OCI-LY7 (cell line): Measurements from ENCODE around the gene TAMM41. TPM values are rescaled to one million over a fixed set of nuclear protein-coding genes. Genes with fewer than 3 reads are reported as not detected.

Experiments
- BruUV-seq: library from RNA; stranded (reverse); fragments of 400-500 nt; replicated peaks from 2 replicates; lab custom pipeline; 2021; lab: Mats Ljungman, UMichigan
- CTCF ChIA-PET: fragments of 300-600 bp; sonication (Branson Sonifier 250); formaldehyde crosslinking; loops from one replicate; lab custom pipeline; 2022; ENCODE audit warnings: antibody characterized with exemption; ENCODE audit not compliant: unreplicated experiment; lab: Charles Lee
- POLR2A ChIA-PET: fragments of 300-600 bp; sonication (Branson Sonifier 250); formaldehyde crosslinking; loops from one replicate; lab custom pipeline; 2022; ENCODE audit warnings: antibody characterized with exemption; lab: Charles Lee
- DNase-seq: peaks from one replicate; pipeline ENCODE4 v3.0.0-alpha.2; 2015; ENCODE audit warnings: low spot score
- H2AFZ ChIP-seq: fragments of 200-600 bp; sonication (generic), shearing (Covaris generic); 2 replicates; pipeline ENCODE4 v1.6.1; 2014; ENCODE audit warnings: mild to moderate bottlenecking, antibody characterized with exemption, low read length, moderate library complexity
- H3K27ac ChIP-seq: fragments of 200-600 bp; sonication (generic); 2 replicates; pipeline ENCODE4 v1.5.1; 2014; ENCODE audit warnings: mixed run types, low read depth, mild to moderate bottlenecking, moderate library complexity, low read length, inconsistent platforms; ENCODE audit not compliant: poor library complexity, severe bottlenecking
- H3K36me3 ChIP-seq: fragments of 200-600 bp; sonication (generic); 2 replicates; pipeline ENCODE4 v1.6.1; 2014; ENCODE audit warnings: mild to moderate bottlenecking, antibody characterized with exemption, low read length, moderate library complexity, mixed read lengths; ENCODE audit not compliant: insufficient read depth
- H3K4me1 ChIP-seq: fragments of 200-600 bp; sonication (generic); 2 replicates; pipeline ENCODE4 v1.5.1; 2014; ENCODE audit warnings: mild to moderate bottlenecking, low read length; ENCODE audit not compliant: insufficient read depth, poor library complexity, severe bottlenecking
- H3K4me2 ChIP-seq: fragments of 200-600 bp; sonication (generic); 2 replicates; pipeline ENCODE4 v1.6.1; 2014; ENCODE audit warnings: mild to moderate bottlenecking, low read length
- H3K4me3 ChIP-seq: fragments of 200-600 bp; sonication (generic); 2 replicates; pipeline ENCODE4 v1.5.1; 2014; ENCODE audit warnings: mild to moderate bottlenecking, low read depth, low read length; ENCODE audit not compliant: poor library complexity, severe bottlenecking
- H3K79me2 ChIP-seq: fragments of 200-600 bp; sonication (generic); 2 replicates; pipeline ENCODE4 v1.6.1; 2016; ENCODE audit warnings: low read depth, mild to moderate bottlenecking, low read length, moderate library complexity, mixed read lengths; ENCODE audit not compliant: insufficient read depth
- H3K9me2 ChIP-seq: fragments of 200-600 bp; sonication (generic); 2 replicates; pipeline ENCODE4 v1.6.1; 2016; ENCODE audit warnings: mild to moderate bottlenecking, low read length, mixed read lengths; ENCODE audit not compliant: insufficient read depth
- H3K9me3 ChIP-seq: fragments of 200-600 bp; sonication (generic); 2 replicates; pipeline ENCODE4 v1.6.1; 2014; ENCODE audit warnings: mild to moderate bottlenecking, mixed run types, low read length, mixed read lengths
- H4K20me1 ChIP-seq: fragments of 200-600 bp; sonication (generic); 2 replicates; pipeline ENCODE4 v1.6.1; 2014; ENCODE audit warnings: mild to moderate bottlenecking, antibody characterized with exemption, low read length, moderate library complexity, mixed read lengths; ENCODE audit not compliant: insufficient read depth
- CTCF ChIP-seq: fragments of 200-600 bp; sonication (generic); conservative IDR thresholded peaks from 2 replicates; pipeline ENCODE4 v1.5.1; 2014; ENCODE audit warnings: mild to moderate bottlenecking, antibody characterized with exemption, low read length, moderate library complexity, mixed read lengths
- EZH2phosphoT487 ChIP-seq: fragments of 200-600 bp; sonication (generic); IDR thresholded peaks from 2 replicates; pipeline ENCODE4 v1.6.1; 2018; ENCODE audit warnings: low read depth, borderline replicate concordance, mild to moderate bottlenecking, mixed run types, antibody characterized with exemption, low read length, moderate library complexity, mixed read lengths
- intact Hi-C: fragments of 100-400 bp; cut with micrococcal nuclease; formaldehyde crosslinking; loops from one replicate; pipeline ENCODE4 v1.10.0; 2022; ENCODE audit not compliant: unreplicated experiment
- total RNA-seq, 2 experiments: library from RNA; depleted of rRNA in 1 of 2; stranded (reverse); fragments of >200 nt in 1 of 2; shearing (Covaris generic) in 1 of 2; gene quantifications; 2 replicates each; pipeline ENCODE4 v1.2.3, GENCODE V29; 2014 to 2022

Gene TAMM41
- total RNA-seq, 2 experiments from 2014 or later = 14.6 to 47.9 TPM

GRCh38 chr3:11779626-11780025 is 67.1 kb downstream of the TAMM41 start:
- BruUV-seq = no TSS peak
- POLR2A ChIA-PET = no interaction called here
- Histone ChIP-seq H3K36me3 (no peaks in the 10 kb centered on the region), H3K27ac (no peak overlapping the region), H3K4me2 (no peak overlapping the region), H2AFZ (no peak overlapping the region), H3K9me3 (no peaks in the 10 kb centered on the region), H4K20me1 (no peaks in the 10 kb centered on the region), H3K4me1 (no peaks in the 10 kb centered on the region), H3K4me3 (no peak overlapping the region), H3K9me2 (no peaks in the 10 kb centered on the region), H3K79me2 (no peaks in the 10 kb centered on the region)
- TF ChIP-seq EZH2phosphoT487 (no peak), CTCF (no peak)
- CTCF ChIA-PET = no interaction called here
- intact Hi-C loops = no loop called here
- DNase-seq = no peak

GRCh38 chr3:11778248-11778647 is 68.4 kb downstream of the TAMM41 start:
- POLR2A ChIA-PET = no interaction called here
- DNase-seq = no peak
- H3K9me3 ChIP-seq = no peaks in the 10 kb centered on the region
- no TSS peak for BruUV-seq
- H4K20me1 ChIP-seq = no peaks in the 10 kb centered on the region
- no peaks in the 10 kb centered on the region for H3K79me2 ChIP-seq
- H3K4me1 ChIP-seq = no peaks in the 10 kb centered on the region
- TF ChIP-seq CTCF (no peak), EZH2phosphoT487 (no peak)
- H3K27ac ChIP-seq = no peak overlapping the region
- CTCF ChIA-PET = no interaction called here
- intact Hi-C loops = no loop called here
- H2AFZ ChIP-seq = no peak overlapping the region
- H3K9me2 ChIP-seq = no peaks in the 10 kb centered on the region
- no peaks in the 10 kb centered on the region for H3K36me3 ChIP-seq
- H3K4me2 ChIP-seq = no peak overlapping the region
- H3K4me3 ChIP-seq = no peak overlapping the region

GRCh38 chr3:11776346-11776745 is 70.3 kb downstream of the TAMM41 start:
- Histone ChIP-seq H3K36me3 (no peaks in the 10 kb centered on the region), H3K9me2 (no peaks in the 10 kb centered on the region), H3K4me2 (no peak overlapping the region), H2AFZ (no peak overlapping the region), H3K79me2 (no peaks in the 10 kb centered on the region), H3K27ac (no peak overlapping the region), H3K9me3 (no peaks in the 10 kb centered on the region), H3K4me1 (no peaks in the 10 kb centered on the region), H3K4me3 (no peak overlapping the region), H4K20me1 (no peaks in the 10 kb centered on the region)
- intact Hi-C loops = no loop called here
- no peak for DNase-seq
- ChIA-PET POLR2A (interaction anchor here (0.7 kb wide), 1 partner anchor 59 kb away, joined by 3 read pairs; no protein-coding TSS in a partner anchor), CTCF (no interaction called here)
- no peak for TF ChIP-seq EZH2phosphoT487
- TF ChIP-seq CTCF = no peak
- BruUV-seq = no TSS peak
